Measurements from ENCODE around the gene CNOT11.
"Not testable (repeated sequence)": the region's sequence is repeated elsewhere in the genome, so short reads cannot be mapped to it uniquely, and the experiment has no call there.

CNOT11 gene

GRCh38 chr2:101310090-101310833 lies 57.6 kb downstream of the CNOT11 start:
- DNase-seq (ENCODE audit: low read depth): no peak

GRCh38 chr2:101310834-101311695 lies 58.4 kb downstream of the CNOT11 start:
- no peak for DNase-seq (ENCODE audit: low read depth)

- DNase-seq (ENCODE audit: low read depth): no peak
Observed at GRCh38 chr2:101311696-101312017, 59.0 kb downstream of the CNOT11 start.

GRCh38 chr2:101316568-101316967 lies 63.9 kb downstream of the CNOT11 start:
- DNase-seq (ENCODE audit: low read depth): not testable (repeated sequence)
